Fibroblast of pulmonary artery (primary cell): ENCODE data around the gene RPL10A.

ENCODE experiments used
- DNase-seq: peaks from one replicate; pipeline ENCODE4 v3.0.0-alpha.2; 2010; ENCODE audit warnings: low read depth
- H3K4me3 ChIP-seq: replicated peaks from 2 replicates; pipeline ENCODE4 v1.5.1; 2011; ENCODE audit warnings: low read depth, mild to moderate bottlenecking, control low read depth, low read length, moderate library complexity
- CTCF ChIP-seq: IDR thresholded peaks from 2 replicates; pipeline ENCODE4 v1.5.1; 2011; ENCODE audit warnings: mild to moderate bottlenecking, control low read depth, low read length, inconsistent platforms; ENCODE audit errors: missing control alignments

Gene RPL10A

GRCh38 chr6:35519313-35520015 is 51.3 kb downstream of the RPL10A start:
- no peak for DNase-seq
- TF ChIP-seq CTCF = no peak
- H3K4me3 ChIP-seq = no peak overlapping the region
